OCI-LY7 (cell line): ENCODE results near the gene ZNF431. TPM values are rescaled to one million over a fixed set of nuclear protein-coding genes. Genes with fewer than 3 reads are reported as not detected.
A peak's percentile ranks its signal among the peaks of the same experiment; 100 is the strongest.

Experiments
- BruUV-seq: library from RNA; stranded (reverse); fragments of 400-500 nt; replicated peaks from 2 replicates; lab custom pipeline; 2021; lab: Mats Ljungman, UMichigan
- CTCF ChIA-PET: fragments of 300-600 bp; sonication (Branson Sonifier 250); formaldehyde crosslinking; loops from one replicate; lab custom pipeline; 2022; ENCODE audit warnings: antibody characterized with exemption; ENCODE audit not compliant: unreplicated experiment; lab: Charles Lee
- POLR2A ChIA-PET: fragments of 300-600 bp; sonication (Branson Sonifier 250); formaldehyde crosslinking; loops from one replicate; lab custom pipeline; 2022; ENCODE audit warnings: antibody characterized with exemption; lab: Charles Lee
- DNase-seq: peaks from one replicate; pipeline ENCODE4 v3.0.0-alpha.2; 2015; ENCODE audit warnings: low spot score
- H2AFZ ChIP-seq: fragments of 200-600 bp; sonication (generic), shearing (Covaris generic); 2 replicates; pipeline ENCODE4 v1.6.1; 2014; ENCODE audit warnings: mild to moderate bottlenecking, antibody characterized with exemption, low read length, moderate library complexity
- H3K27ac ChIP-seq: fragments of 200-600 bp; sonication (generic); 2 replicates; pipeline ENCODE4 v1.5.1; 2014; ENCODE audit warnings: mixed run types, low read depth, mild to moderate bottlenecking, moderate library complexity, low read length, inconsistent platforms; ENCODE audit not compliant: poor library complexity, severe bottlenecking
- H3K36me3 ChIP-seq: fragments of 200-600 bp; sonication (generic); 2 replicates; pipeline ENCODE4 v1.6.1; 2014; ENCODE audit warnings: mild to moderate bottlenecking, antibody characterized with exemption, low read length, moderate library complexity, mixed read lengths; ENCODE audit not compliant: insufficient read depth
- H3K4me1 ChIP-seq: fragments of 200-600 bp; sonication (generic); 2 replicates; pipeline ENCODE4 v1.5.1; 2014; ENCODE audit warnings: mild to moderate bottlenecking, low read length; ENCODE audit not compliant: insufficient read depth, poor library complexity, severe bottlenecking
- H3K4me2 ChIP-seq: fragments of 200-600 bp; sonication (generic); 2 replicates; pipeline ENCODE4 v1.6.1; 2014; ENCODE audit warnings: mild to moderate bottlenecking, low read length
- H3K4me3 ChIP-seq: fragments of 200-600 bp; sonication (generic); 2 replicates; pipeline ENCODE4 v1.5.1; 2014; ENCODE audit warnings: mild to moderate bottlenecking, low read depth, low read length; ENCODE audit not compliant: poor library complexity, severe bottlenecking
- H3K79me2 ChIP-seq: fragments of 200-600 bp; sonication (generic); 2 replicates; pipeline ENCODE4 v1.6.1; 2016; ENCODE audit warnings: low read depth, mild to moderate bottlenecking, low read length, moderate library complexity, mixed read lengths; ENCODE audit not compliant: insufficient read depth
- H3K9me2 ChIP-seq: fragments of 200-600 bp; sonication (generic); 2 replicates; pipeline ENCODE4 v1.6.1; 2016; ENCODE audit warnings: mild to moderate bottlenecking, low read length, mixed read lengths; ENCODE audit not compliant: insufficient read depth
- H3K9me3 ChIP-seq: fragments of 200-600 bp; sonication (generic); 2 replicates; pipeline ENCODE4 v1.6.1; 2014; ENCODE audit warnings: mild to moderate bottlenecking, mixed run types, low read length, mixed read lengths
- H4K20me1 ChIP-seq: fragments of 200-600 bp; sonication (generic); 2 replicates; pipeline ENCODE4 v1.6.1; 2014; ENCODE audit warnings: mild to moderate bottlenecking, antibody characterized with exemption, low read length, moderate library complexity, mixed read lengths; ENCODE audit not compliant: insufficient read depth
- CTCF ChIP-seq: fragments of 200-600 bp; sonication (generic); conservative IDR thresholded peaks from 2 replicates; pipeline ENCODE4 v1.5.1; 2014; ENCODE audit warnings: mild to moderate bottlenecking, antibody characterized with exemption, low read length, moderate library complexity, mixed read lengths
- EZH2phosphoT487 ChIP-seq: fragments of 200-600 bp; sonication (generic); IDR thresholded peaks from 2 replicates; pipeline ENCODE4 v1.6.1; 2018; ENCODE audit warnings: low read depth, borderline replicate concordance, mild to moderate bottlenecking, mixed run types, antibody characterized with exemption, low read length, moderate library complexity, mixed read lengths
- intact Hi-C: fragments of 100-400 bp; cut with micrococcal nuclease; formaldehyde crosslinking; loops from one replicate; pipeline ENCODE4 v1.10.0; 2022; ENCODE audit not compliant: unreplicated experiment
- total RNA-seq, 2 experiments: library from RNA; depleted of rRNA in 1 of 2; stranded (reverse); fragments of >200 nt in 1 of 2; shearing (Covaris generic) in 1 of 2; gene quantifications; 2 replicates each; pipeline ENCODE4 v1.2.3, GENCODE V29; 2014 to 2022

Gene ZNF431
- total RNA-seq, 2 experiments from 2014 or later = 26.6 to 34.5 TPM

DNA sequence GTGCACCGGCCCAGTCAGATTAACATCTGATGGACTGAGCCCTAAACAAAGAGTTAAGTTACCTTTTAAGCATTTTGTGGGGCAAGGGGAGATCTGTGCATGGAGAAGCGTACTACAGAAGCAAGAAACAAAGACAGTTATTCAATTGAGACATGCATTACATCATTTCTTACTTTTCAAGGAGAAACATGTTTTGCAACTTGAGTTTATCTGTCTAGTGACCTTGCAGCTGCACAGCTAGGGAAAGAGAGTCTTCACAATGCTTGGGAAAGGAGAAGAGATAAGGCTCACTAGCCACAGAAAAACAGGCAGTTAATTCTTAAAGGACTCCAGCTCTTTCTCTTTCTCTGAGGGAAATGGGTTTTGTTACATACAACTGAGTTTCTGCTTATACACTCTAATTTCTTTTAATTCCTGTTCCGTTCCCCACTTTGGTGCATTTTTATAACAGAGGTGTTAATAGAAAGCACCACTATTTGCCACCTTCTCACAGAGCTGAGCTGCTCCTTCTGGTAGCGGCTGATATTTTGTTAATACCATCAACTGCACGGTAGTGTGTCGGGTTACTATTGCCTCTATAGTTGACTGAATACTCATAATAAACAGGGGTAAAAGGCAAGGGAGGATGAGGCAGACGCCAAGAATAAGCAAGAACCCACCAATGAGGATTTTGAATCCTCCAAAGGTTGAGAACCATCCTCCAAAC is 55.9 kb downstream of the ZNF431 start:
- ChIA-PET CTCF (no interaction called here), POLR2A (no interaction called here)
- Histone ChIP-seq H3K4me1 (no peaks in the 10 kb centered on the region), H3K27ac (no peak overlapping the region), H3K4me3 (no peak overlapping the region), H3K79me2 (no peaks in the 10 kb centered on the region), H3K36me3 (no peaks in the 10 kb centered on the region), H3K9me2 (no peaks in the 10 kb centered on the region), H3K9me3 (no peaks in the 10 kb centered on the region), H4K20me1 (no peaks in the 10 kb centered on the region), H2AFZ (no peak overlapping the region), H3K4me2 (no peak overlapping the region)
- BruUV-seq = no TSS peak
- intact Hi-C loops = no loop called here
- no peak for TF ChIP-seq EZH2phosphoT487
- no peak for TF ChIP-seq CTCF
- DNase-seq = no peak

GRCh38 chr19:21202865-21203494 is 61.1 kb downstream of the ZNF431 start:
- no TSS peak for BruUV-seq
- DNase-seq = peak; percentile 68
- Histone ChIP-seq H3K4me2 (no peak overlapping the region), H3K4me3 (no peak overlapping the region), H3K79me2 (no peaks in the 10 kb centered on the region), H2AFZ (no peak overlapping the region), H3K27ac (no peak overlapping the region), H3K9me2 (no peaks in the 10 kb centered on the region), H3K4me1 (no peaks in the 10 kb centered on the region), H3K9me3 (no peaks in the 10 kb centered on the region), H3K36me3 (no peaks in the 10 kb centered on the region), H4K20me1 (no peaks in the 10 kb centered on the region)
- CTCF ChIA-PET = no interaction called here
- POLR2A ChIA-PET = no interaction called here
- intact Hi-C loops = loop anchor here (1.0 to 5.0 kb wide), 2 partner anchors 279 to 494 kb away; no protein-coding TSS in a partner anchor
- TF ChIP-seq CTCF = peak; percentile 94
- no peak for TF ChIP-seq EZH2phosphoT487
